Spleen (tissue), 7 donors: ENCODE data around the gene MTFMT.

Experiments used
- CTCF ChIP-seq, 11 experiments: fragments of 200-600 bp in 7 of 11; fragments of 450-650 bp in 4 of 11; sonication (generic) in 4 of 11; IDR thresholded peaks in 8 of 11; conservative IDR thresholded peaks in 3 of 11; 1 replicate in 7 of 11; 2 replicates in 4 of 11; pipeline versions ENCODE4 v1.4.0 to v1.8.0; 2016 to 2021; ENCODE audit warnings: antibody characterized with exemption in 11 of 11, inconsistent platforms in 4 of 11, mild to moderate bottlenecking in 1 of 11
- POLR2A ChIP-seq, 3 donors: fragments of 450-650 bp; IDR thresholded peaks; one replicate each; pipeline ENCODE4 v1.5.1; 2017; ENCODE audit warnings: antibody characterized with exemption in 3 of 3, mild to moderate bottlenecking in 1 of 3
- donor health status: DM: no; HTN: no; CAD: no; lungs with moderate emphysema.
- donor health status: DM: no; HTN: no; CAD: no.
- donor health status: DM: no; HTN: no; CAD: no.

DNA sequence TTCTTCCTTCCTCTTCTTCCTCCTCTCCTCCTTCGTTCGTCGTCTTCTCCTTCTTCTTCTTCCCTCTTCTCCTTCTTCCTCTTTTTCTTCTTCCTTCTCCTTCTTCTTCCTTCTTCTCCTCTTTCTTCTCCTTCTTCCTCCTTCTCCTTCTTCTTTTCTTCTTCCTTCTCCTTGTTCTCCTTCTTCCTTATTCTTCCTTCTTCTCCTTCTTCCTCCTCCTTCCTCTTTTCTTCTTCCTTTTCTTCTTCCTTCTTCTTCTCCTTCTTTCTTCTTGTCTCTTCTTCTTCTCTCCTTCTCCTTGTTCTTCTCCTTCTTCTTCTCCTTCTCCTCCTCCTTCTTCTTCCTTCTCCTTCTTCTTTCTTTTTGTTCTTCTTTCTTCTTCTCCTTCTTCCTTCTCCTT, 75.0 kb downstream of the MTFMT start:
- TF ChIP-seq POLR2A (IDR thresholded peaks at IDR 0.05) (no peak), CTCF (IDR thresholded peaks at IDR 0.05 in 8 of 11, conservative IDR thresholded peaks at IDR 0.05 in 3 of 11) (no peak)
